Measurements from ENCODE around the gene MAPK7.
A peak's percentile ranks its signal among the peaks of the same experiment; 100 is the strongest.

Gene MAPK7

GRCh38 chr17:19378416-19379360, at the start of gene MAPK7:
MAPK7 (plus strand) TSS chr17:19378498; CDS start chr17:19378901, 403 bp downstream.
- no peak for DNase-seq (ENCODE audit: extremely low read depth in 1 of 2, low read depth in 1 of 2)

DNA sequence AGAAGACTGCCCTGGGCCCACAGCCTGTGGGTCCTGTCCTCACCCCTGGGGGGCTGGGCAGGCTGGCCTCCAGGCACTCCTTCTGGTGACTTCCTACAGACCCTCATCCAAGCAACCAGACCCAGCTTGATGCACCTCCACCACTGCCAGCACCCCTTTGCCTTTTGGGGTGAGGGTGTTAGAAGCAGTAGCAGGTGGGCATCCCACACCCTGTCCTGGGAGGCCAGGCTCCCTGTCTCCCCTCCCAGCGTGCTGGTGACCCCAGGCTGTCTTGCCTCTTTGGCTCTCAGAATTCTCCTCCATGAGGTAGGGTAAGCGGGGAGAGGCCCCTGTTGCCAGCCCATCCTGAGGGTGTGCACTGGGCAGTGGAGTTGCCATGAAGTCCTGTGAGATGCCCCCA, 49.2 kb upstream of the MAPK7 start:
- no peak for DNase-seq (ENCODE audit: extremely low read depth in 1 of 2, low read depth in 1 of 2)

DNA sequence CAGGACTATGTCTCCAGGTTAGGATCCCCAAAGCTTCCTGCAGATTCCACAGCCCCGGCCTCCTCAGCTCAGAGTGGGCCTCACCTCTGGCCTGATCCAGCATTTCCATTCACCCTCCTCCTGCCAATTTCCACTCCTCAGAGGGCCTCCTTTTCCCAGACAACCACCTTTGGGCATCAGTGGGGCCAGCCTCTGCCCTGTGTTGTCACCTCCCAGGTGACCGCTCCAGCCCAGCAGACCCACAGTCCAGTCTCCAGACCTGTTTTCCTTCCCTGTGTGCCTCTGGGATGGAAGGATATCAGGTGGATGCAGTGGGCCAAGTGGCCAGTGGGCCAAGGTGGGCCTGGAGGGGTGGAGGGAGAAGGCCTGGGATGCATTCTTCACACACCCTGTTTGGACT, 48.5 kb upstream of the MAPK7 start:
- no peak for DNase-seq (ENCODE audit: extremely low read depth in 1 of 2, low read depth in 1 of 2)

DNA sequence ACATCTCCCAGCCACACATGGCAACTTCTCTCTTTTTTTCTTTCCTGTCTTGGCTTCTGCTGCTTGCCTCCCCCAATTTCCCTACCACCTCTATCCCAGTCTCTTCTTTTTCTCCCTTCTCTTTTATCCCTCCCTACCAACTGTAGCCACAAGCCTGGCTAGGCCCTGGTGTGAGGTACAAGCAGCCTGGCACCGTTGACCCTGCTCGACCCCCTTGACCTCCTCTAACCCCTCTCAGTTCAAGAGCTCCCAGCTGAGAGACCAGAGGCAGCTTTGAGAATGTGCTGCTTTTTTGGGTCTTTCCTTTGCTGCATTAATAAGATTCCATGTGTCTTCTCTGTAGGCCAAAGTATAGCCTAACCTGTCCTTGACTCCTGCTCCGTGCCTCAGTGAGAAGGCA, 48.0 kb upstream of the MAPK7 start:
- DNase-seq (ENCODE audit: extremely low read depth in 1 of 2, low read depth in 1 of 2): no peak

- DNase-seq (ENCODE audit: extremely low read depth in 1 of 2, low read depth in 1 of 2): no peak
Observed at GRCh38 chr17:19331134-19331533, 47.2 kb upstream of the MAPK7 start.

DNA sequence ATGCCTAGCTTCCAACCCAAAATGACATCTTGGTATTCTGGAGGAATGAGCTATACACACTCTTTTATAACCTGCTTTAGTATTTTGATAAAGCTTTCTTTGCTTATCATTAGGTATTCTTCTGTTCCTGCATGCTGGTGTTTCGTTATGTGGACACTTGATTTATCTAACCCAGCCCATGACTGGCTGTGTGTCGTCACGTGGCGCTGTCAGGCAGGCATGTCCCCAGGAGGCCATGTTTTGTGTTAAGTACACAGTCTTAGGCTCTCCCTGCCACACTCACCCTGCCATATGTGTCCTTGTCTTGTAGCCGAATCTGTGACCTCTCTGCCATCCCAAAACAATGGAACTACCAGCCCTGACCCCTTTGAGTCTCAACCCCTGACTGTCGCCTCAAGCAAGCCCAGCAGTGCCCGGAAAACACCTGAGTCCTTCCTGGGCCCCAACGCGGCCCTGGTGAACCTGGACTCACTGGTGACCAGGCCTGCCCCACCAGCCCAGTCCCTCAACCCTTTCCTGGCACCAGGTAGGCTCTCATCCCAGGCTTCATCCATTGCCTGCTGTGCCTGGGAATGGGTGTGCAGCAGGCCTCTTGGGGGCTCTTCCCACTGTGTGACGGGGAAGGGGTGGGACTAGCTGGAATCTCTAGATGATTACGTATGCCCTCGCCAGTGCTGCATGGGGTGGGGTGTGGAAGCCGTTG, 46.6 kb upstream of the MAPK7 start:
- DNase-seq (ENCODE audit: extremely low read depth in 1 of 2, low read depth in 1 of 2): no peak

GRCh38 chr17:19332371-19333131, 45.7 kb upstream of the MAPK7 start:
- DNase-seq (ENCODE audit: extremely low read depth in 1 of 2, low read depth in 1 of 2): no peak

DNA sequence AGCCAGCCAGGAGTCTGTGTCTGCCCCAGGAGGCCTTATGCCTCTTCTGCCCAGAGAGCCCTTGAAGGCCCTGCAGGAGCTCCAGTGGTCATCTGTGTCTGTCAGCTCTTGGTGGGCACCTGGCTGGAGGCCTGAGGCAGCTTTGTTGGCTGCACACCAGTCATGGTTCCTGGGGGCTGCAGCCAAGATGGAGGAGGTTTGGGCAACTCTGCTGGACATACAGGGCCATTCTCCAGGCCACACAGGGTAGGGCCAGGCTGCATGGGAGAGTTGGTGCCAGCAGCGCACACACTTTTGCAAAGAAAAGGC, 45.2 kb upstream of the MAPK7 start:
- no peak for DNase-seq (ENCODE audit: extremely low read depth in 1 of 2, low read depth in 1 of 2)

DNA sequence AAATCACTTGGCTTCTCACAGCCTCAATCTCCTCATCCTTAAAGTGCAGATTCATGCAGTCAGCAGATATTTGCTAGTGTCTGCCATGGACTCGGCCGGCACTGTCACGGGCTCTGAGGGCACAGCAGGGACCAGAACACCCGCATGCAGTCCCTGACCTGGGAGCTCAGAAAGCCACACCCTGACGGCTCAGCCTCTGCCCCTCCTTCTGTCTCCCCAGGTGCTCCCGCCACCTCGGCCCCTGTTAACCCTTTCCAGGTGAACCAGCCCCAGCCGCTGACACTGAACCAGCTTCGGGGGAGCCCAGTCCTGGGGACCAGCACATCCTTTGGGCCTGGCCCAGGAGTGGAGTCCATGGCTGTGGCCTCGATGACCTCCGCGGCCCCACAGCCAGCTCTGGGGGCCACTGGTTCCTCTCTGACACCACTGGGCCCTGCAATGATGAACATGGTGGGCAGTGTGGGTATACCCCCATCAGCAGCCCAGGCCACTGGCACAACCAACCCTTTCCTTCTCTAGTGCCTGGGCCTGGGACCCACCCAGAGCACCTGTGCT, 44.5 kb upstream of the MAPK7 start:
- DNase-seq (ENCODE audit: extremely low read depth in 1 of 2, low read depth in 1 of 2): no peak

- DNase-seq (ENCODE audit: extremely low read depth in 1 of 2, low read depth in 1 of 2): no peak
Observed at GRCh38 chr17:19334331-19334730, 44.0 kb upstream of the MAPK7 start.

GRCh38 chr17:19335951-19336631, 42.2 kb upstream of the MAPK7 start:
- DNase-seq (ENCODE audit: extremely low read depth in 1 of 2, low read depth in 1 of 2): no peak

DNA sequence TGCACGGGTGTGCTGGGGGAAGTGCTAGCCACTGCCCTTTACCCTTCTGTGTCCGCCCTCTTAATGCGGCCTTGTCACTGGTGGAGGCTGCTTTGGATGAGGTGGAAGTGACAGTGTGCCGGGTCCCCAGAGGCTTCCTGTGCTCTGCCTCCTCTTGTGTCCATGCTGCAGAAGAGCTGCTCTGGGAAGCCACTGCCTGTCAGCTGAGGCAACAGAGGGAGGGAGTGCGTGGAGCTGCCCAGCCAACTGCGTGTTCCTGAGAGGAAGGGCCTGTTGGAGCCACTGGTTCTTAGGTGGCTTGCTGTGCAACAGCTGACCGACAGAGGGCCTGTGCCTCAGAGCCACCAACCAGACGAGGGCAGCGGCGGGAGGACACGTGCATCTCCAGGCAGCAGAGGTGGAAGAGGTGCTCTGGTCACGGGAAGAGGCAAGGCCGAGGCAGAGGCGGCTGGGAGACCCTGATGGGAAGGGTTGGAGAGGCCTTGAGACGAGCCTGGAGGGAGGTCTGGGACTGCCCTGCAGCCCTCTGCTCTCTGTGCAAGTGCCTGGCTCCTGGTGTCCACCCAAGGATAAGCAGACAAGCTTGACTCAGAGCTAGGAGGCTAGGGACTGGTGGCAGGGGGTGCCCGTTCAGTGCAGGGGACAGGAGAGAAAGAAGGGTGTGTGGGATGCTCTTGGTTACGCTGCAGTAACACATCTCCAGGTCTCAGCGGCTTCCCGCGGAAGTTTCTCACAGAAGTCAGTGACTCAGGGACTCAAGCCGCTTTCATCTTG, 41.2 kb upstream of the MAPK7 start:
- DNase-seq (ENCODE audit: extremely low read depth in 1 of 2, low read depth in 1 of 2): no peak

DNA sequence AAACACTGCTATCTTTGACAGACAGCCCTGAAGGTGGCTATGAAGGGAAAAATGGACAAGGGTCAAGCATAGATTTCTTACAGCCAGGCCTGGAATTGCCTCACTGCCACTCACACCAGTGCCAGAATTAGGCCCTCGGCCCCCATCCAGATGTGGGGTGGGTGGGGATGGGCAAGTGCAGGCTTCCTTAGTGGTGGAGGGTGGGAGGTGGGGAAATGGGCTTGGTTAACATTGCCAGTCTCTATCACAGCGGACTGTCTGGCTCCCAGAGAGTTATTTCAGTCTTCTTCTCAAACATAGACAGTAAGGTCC, 40.6 kb upstream of the MAPK7 start:
- DNase-seq (ENCODE audit: extremely low read depth in 1 of 2, low read depth in 1 of 2): no peak

DNA sequence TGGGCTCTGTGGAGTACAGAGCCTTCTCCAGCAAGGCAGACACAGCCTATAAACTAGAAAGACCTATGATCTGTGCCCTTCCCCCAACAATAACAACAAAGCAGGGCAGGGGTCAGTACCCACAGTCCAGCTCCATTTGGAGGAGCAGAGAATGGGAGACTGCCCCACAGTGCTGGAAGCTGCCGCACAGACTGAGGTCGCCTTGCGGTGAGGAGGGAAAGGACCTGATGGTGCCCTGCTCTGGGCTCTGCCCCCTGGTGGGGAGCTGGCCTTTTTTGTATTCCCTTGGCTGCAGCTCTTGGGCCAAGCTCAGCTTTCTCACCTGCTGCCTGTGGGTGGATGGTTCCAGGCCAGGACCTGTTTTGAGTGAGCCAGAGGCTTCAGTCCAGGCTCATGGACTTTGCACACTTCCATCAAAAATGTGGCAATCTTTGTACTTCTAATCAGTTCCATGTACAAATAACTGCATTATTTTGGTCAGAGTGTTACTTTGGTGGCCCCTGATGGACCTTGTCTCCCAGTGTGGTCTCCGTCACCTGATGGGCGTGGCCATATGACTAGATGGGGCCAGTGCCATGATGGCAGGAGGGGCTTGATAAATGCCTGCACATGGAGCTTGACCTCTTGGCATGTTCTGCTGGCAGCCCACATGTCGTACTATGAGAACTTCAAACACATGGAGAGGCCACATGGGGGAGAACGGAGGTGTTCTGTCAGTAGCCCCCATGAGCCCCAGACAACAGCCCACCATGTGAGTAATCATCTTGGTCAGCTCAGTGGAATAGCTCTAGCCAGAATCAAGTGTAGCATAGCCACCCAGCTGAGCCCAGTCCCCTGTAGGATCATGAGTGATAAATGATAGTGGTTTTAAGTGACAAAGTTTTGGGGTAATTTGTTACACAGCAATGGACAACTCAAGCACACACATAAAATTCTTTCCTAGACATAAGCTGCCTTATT, 40.0 kb upstream of the MAPK7 start:
- DNase-seq (ENCODE audit: extremely low read depth in 1 of 2, low read depth in 1 of 2): peak; percentile 14 to 31

GRCh38 chr17:19339341-19339815, 38.9 kb upstream of the MAPK7 start:
- no peak for DNase-seq (ENCODE audit: extremely low read depth in 1 of 2, low read depth in 1 of 2)

DNA sequence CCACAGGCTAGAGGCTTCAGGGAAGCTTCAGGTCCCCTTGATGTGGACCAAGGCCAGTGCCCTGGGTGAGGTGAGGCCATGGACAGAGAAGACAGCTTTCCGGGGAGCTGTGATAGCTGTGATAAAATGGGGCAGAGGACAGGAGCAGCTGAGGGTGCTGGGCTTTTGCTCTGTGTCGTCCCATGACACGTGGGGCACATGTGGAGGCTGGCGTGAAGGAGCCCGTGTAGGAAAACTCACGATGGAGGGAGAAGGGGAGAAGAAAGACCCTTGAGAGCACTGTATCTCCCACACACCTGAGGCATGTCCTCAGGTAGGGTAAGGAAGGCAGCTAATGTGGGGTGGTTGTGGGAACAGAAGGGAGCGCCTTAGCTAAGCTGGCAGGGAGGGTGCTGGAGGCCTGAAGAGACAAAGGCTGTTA, 37.1 kb upstream of the MAPK7 start:
- no peak for DNase-seq (ENCODE audit: extremely low read depth in 1 of 2, low read depth in 1 of 2)

GRCh38 chr17:19341641-19342610, 36.4 kb upstream of the MAPK7 start:
- no peak for DNase-seq (ENCODE audit: extremely low read depth in 1 of 2, low read depth in 1 of 2)

Measured in activated CD8-positive, alpha-beta memory T cell treated with anti-CD3 and anti-CD28 coated beads for 1 hour (primary cell).